K562 (cell line): ENCODE measurements around the gene DLAT. TPM values are rescaled to one million over a fixed set of nuclear protein-coding genes. Genes with fewer than 3 reads are reported as not detected.

Experiments used
- ETV6 ChIP-seq, 3 experiments: fragments of 150-350 bp in 1 of 3; sonication (generic) in 1 of 3; formaldehyde crosslinking in 1 of 3; IDR thresholded peaks; 2 replicates each; pipeline versions ENCODE4 v1.6.1 to v1.8.0; 2014 to 2022; ENCODE audit warnings: borderline replicate concordance in 2 of 3, low read depth in 2 of 3, antibody characterized with exemption in 1 of 3, low read length in 1 of 3, mild to moderate bottlenecking in 1 of 3, missing genetic modification reagents in 1 of 3
- MGA ChIP-seq: fragments of 450-650 bp; IDR thresholded peaks from 2 replicates; pipeline ENCODE4 v1.6.1; 2016; ENCODE audit warnings: mild to moderate bottlenecking, moderate library complexity
- NR2C2 ChIP-seq, 2 experiments: fragments of 200-800 bp in 1 of 2; sonication (Bioruptor generic) in 1 of 2; sonication (generic) in 1 of 2; formaldehyde crosslinking in 1 of 2; IDR thresholded peaks; 2 replicates each; pipeline versions ENCODE4 v1.6.1 to v1.8.0; 2016 to 2022; ENCODE audit warnings: mild to moderate bottlenecking in 1 of 2, missing compliant biosample characterization in 1 of 2, missing genetic modification characterization in 1 of 2, missing genetic modification reagents in 1 of 2
- SRF ChIP-seq, 2 experiments: fragments of 250-450, 450-650 bp in 1 of 2; sonication (Bioruptor Pico) in 1 of 2; sonication (generic) in 1 of 2; formaldehyde crosslinking; IDR thresholded peaks; 2 replicates each; pipeline versions ENCODE4 v1.5.0 to v1.5.1; 2020 to 2022; ENCODE audit warnings: mild to moderate bottlenecking in 1 of 2, missing genetic modification reagents in 1 of 2
- ZBTB49 ChIP-seq: sonication (generic); formaldehyde crosslinking; IDR thresholded peaks from 2 replicates; pipeline ENCODE4 v1.8.0; 2022; ENCODE audit warnings: missing genetic modification reagents, mild to moderate bottlenecking, borderline replicate concordance
- ZBTB9 ChIP-seq: fragments of 450-650 bp; formaldehyde crosslinking; IDR thresholded peaks from 2 replicates; pipeline ENCODE4 v1.4.0; 2020; ENCODE audit warnings: mild to moderate bottlenecking, moderate library complexity
- ZKSCAN1 ChIP-seq: fragments of 150-350 bp; IDR thresholded peaks from 2 replicates; pipeline ENCODE4 v1.6.1; 2016; ENCODE audit warnings: low read depth, low read length
- ZNF444 ChIP-seq: fragments of 250-450 bp; sonication (Bioruptor Pico); IDR thresholded peaks from 2 replicates; pipeline ENCODE4 v1.4.0; 2020; ENCODE audit warnings: mild to moderate bottlenecking, moderate library complexity
- ZNF561 ChIP-seq: fragments of 450-650 bp; formaldehyde crosslinking; conservative IDR thresholded peaks from 2 replicates; pipeline ENCODE4 v1.4.0; 2020; ENCODE audit warnings: mild to moderate bottlenecking, moderate library complexity
- ZNF589 ChIP-seq: fragments of 200-800 bp; sonication (Bioruptor generic); IDR thresholded peaks from 2 replicates; pipeline ENCODE4 v1.6.1; 2016; ENCODE audit warnings: low read depth, missing genetic modification characterization, missing compliant biosample characterization
- polyA plus RNA-seq, 8 experiments: library from polyadenylated mRNA; depleted of rRNA in 4 of 8; stranded (reverse) in 5 of 8; unstranded in 3 of 8; fragments of >200 nt; fragmentation: Nextera tagmentation in 2 of 8; fragmentation: Illumina TruSeq in 1 of 8; extraction: Ambion mirVana in 2 of 8; extraction: Trizol in 1 of 8; gene quantifications; 2 replicates each; pipeline versions ENCODE4 v1.2.1 to v1.2.3, GENCODE V29; 2011 to 2014; ENCODE audit warnings: inconsistent platforms in 1 of 8, missing spikeins in 1 of 8
- total RNA-seq, 7 experiments: library from RNA; depleted of rRNA in 6 of 7; stranded (reverse); fragments of >200 nt in 6 of 7; fragmentation: Illumina TruSeq in 2 of 7; extraction: Trizol in 2 of 7; gene quantifications; 2 replicates each; pipeline versions ENCODE4 v1.2.1 to v1.2.3, GENCODE V29; 2011 to 2021; ENCODE audit warnings: low replicate concordance in 1 of 7

Gene DLAT
- total and polyA plus RNA-seq, 9 of the 15 experiments (the other 6 are each of a cell fraction or from before 2014, with no cell fraction given), result 41.7 to 152 (median 105) TPM

- TF ChIP-seq NR2C2 (CRISPR knock-in tag; IDR thresholded peaks at IDR 0.05), result no peak
- TF ChIP-seq NR2C2 (tag; IDR thresholded peaks at IDR 0.05), result no peak
- no peak for TF ChIP-seq ZNF589 (CRISPR knock-in tag)
- peak; percentile 64 for TF ChIP-seq MGA
- no peak for TF ChIP-seq ZKSCAN1
- peak; percentile 89 to 98 for TF ChIP-seq SRF (CRISPR knock-in tag; IDR thresholded peaks at IDR 0.05)
- no peak for TF ChIP-seq ETV6 (IDR thresholded peaks at IDR 0.05; ENCODE audit: borderline replicate concordance in 1 of 2, low read depth in 2 of 2, low read length in 1 of 2)
- no peak for TF ChIP-seq ETV6 (CRISPR knock-in tag; IDR thresholded peaks at IDR 0.05; ENCODE audit: borderline replicate concordance)
- TF ChIP-seq ZNF444 (CRISPR knock-in tag), result no peak
- TF ChIP-seq ZBTB9 (CRISPR knock-in tag), result no peak
- no peak for TF ChIP-seq ZNF561 (CRISPR knock-in tag)
- TF ChIP-seq ZBTB49 (CRISPR knock-in tag), result no peak
Observed at GRCh38 chr11:111978028-111978771, 47.0 kb upstream of the DLAT start (continued).
